Measurements from ENCODE around the gene CAPN10.

- TF ChIP-seq, protein P1, sequence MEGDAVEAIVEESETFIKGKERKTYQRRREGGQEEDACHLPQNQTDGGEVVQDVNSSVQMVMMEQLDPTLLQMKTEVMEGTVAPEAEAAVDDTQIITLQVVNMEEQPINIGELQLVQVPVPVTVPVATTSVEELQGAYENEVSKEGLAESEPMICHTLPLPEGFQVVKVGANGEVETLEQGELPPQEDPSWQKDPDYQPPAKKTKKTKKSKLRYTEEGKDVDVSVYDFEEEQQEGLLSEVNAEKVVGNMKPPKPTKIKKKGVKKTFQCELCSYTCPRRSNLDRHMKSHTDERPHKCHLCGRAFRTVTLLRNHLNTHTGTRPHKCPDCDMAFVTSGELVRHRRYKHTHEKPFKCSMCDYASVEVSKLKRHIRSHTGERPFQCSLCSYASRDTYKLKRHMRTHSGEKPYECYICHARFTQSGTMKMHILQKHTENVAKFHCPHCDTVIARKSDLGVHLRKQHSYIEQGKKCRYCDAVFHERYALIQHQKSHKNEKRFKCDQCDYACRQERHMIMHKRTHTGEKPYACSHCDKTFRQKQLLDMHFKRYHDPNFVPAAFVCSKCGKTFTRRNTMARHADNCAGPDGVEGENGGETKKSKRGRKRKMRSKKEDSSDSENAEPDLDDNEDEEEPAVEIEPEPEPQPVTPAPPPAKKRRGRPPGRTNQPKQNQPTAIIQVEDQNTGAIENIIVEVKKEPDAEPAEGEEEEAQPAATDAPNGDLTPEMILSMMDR (conservative IDR thresholded peaks at IDR 0.05) = no peak
- TF ChIP-seq ZFX (IDR thresholded peaks at IDR 0.05) = no peak
Observed at GRCh38 chr2:240579071-240579762, 7.3 kb upstream of the CAPN10 start.

All from C4-2B (cell line).